ENCODE results near the gene ENOX1.

GRCh38 chr13:43295321-43295720 lies 491.5 kb downstream of the ENOX1 start:
- TF ChIP-seq EZH2 (IDR thresholded peaks at IDR 0.05; ENCODE audit: borderline replicate concordance, low read depth, low read length, severe bottlenecking) (no peak), CTCF (IDR thresholded peaks at IDR 0.05; ENCODE audit: borderline replicate concordance, extremely low read depth, low read length, poor library complexity, severe bottlenecking) (no peak)
